T-helper 22 cell (primary cell): ENCODE data around the gene LMF1.
"Not testable (repeated sequence)": the region's sequence is repeated elsewhere in the genome, so short reads cannot be mapped to it uniquely, and the experiment has no call there.

Experiments
- DNase-seq: peaks from one replicate; pipeline ENCODE4 v3.0.0-alpha.2; 2020; ENCODE audit warnings: low read depth

Gene LMF1

DNA sequence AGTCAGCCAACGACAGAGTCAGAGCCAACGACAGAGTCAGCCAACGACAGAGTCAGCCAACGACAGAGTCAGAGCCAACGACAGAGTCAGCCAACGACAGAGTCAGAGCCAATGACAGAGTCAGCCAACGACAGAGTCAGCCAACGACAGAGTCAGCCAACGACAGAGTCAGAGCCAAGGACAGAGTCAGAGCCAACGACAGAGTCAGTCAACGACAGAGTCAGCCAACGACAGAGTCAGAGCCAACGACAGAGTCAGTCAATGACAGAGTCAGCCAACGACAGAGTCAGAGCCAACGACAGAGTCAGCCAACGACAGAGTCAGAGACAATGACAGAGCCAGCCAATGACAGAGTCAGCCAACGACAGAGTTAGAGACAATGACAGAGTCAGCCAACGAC lies 22.0 kb downstream of the LMF1 start:
- not testable (repeated sequence) for DNase-seq

- not testable (repeated sequence) for DNase-seq
These were observed 22.9 kb downstream of the LMF1 start for GRCh38 chr16:947922-948303.

DNA sequence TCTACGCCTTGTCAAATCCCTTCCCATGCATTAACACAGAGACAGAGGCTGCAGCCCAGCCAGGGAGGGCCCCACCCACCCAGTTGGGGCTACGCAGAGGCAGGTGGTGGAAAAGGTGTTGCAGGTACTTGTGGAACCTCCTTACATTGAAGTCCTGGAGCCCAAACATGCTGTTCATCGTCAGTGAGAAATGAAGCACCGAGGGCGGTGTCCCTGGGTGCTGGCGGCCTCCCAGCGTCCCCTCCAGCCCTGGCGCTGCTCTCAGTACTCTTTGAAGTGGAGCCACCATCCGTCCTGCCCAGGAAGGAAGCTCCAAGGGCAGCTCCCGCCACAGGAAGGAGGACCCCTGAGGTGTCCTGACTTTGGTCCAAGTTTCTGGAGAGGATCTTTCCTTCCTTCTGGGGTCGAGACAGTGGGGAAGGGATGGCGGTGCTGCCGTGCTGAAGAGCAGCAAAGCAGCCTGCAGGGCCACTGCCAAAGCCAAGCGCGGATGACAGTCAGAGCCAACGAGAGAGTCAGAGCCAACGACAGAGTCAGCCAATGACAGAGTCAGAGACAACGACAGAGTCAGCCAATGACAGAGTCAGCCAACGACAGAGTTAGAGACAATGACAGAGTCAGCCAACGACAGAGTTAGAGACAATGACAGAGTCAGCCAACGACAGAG lies 23.4 kb downstream of the LMF1 start:
- DNase-seq, result no peak

DNA sequence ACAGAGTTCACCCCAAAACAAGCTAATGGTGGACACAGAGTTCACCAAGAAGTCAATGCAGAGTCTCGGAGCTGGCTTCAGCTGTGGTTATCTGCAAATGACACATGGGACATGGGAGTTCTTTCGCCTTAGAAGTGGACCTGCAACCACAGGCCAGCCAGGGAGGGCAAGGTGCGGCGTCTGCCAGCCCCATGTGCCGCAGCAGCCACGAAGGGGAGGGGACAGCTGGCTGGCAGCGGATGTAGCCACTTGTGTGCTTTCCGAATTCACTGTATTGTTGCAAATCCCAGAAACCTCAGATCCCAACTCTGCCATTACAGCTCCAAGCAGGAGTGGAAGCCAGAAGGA lies 24.8 kb downstream of the LMF1 start:
- no peak for DNase-seq

DNA sequence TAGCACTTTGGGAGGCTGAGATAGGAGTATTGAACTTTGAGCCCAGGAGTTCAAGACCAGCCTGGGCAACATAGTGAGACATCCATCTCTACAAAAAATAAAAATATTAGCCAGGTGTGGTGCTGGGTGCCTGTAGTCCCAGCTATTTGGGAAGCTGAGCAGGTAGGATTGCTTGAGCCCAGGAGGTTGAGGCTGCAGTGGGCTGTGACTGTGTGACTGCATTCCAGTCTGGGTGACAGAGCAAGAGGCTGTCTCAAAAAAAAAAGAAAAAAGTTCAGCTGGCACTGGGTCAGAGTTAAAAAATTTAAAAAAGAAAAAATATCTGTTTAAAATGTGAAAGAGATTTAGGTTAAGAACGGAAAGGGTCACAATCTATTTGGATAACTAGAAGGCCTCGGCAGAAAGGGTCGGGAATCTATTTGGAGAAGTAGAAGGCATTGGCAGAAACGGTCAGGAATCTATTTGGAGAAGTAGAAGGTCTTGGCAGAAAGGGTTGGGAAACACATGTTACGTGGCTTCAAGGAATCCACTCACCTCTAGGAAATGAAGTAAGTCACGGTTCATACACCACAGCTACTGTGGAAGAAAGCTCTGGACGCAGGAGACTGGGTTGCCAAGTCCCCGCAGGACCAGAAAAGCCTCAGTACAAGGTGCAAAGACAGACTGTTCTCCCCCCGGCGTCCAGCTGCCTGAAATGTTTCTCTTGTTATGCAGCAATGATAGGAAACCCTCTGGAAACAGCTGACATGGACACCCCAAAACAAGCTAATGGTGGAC lies 25.3 kb downstream of the LMF1 start:
- DNase-seq, result no peak

- DNase-seq, result no peak
These were observed 26.8 kb downstream of the LMF1 start for GRCh38 chr16:943971-944370.

DNA sequence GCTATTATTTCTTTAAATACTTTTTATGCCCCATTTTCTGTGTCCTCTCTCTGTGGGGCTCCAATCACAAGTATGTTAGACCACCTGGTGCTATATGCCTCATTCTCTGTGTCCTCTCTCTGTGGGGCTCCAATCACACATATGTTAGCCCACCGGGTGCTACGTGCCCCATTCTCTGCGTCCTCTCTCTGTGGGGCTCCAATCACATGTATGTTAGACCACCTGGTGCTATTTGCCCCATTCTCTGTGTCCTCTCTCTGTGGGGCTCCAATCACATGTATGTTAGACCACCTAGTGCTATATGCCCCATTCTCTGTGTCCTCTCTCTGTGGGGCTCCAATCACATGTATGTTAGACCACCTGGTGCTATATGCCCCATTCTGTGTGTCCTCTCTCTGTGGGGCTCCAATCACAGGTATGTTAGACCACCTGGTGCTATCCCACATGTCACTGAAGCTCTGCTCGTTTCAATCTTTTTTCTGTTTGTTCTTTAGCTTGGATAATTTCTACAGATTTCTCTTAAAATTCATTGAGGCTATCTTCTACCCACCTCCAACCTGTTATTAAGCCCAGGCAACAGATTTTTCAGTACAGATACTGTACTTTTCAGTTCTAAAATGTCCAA lies 28.2 kb downstream of the LMF1 start:
- no peak for DNase-seq

DNA sequence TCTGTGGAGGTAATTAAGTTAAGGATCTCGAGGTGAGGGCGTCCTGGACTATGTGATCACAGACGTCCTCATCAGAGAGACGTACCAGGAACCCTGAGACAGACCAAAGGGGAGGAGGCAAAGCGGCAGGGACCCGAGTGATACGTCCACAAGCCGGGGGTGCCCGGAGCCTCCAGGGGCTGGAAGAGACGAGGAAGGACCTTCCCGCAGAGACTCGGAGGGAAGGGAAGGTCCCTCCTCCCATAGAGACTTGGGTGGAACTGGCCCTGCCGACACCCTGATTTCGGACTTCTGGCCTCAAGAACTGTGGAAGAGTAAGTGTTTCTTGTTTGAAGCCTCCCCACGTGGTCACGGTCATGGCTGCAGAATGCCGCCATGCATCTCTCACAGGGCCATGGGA lies 30.8 kb downstream of the LMF1 start:
- no peak for DNase-seq

- DNase-seq, result no peak
These were observed 31.5 kb downstream of the LMF1 start for GRCh38 chr16:939311-939710.

- DNase-seq, result no peak
These were observed 32.0 kb downstream of the LMF1 start for GRCh38 chr16:938752-939151.

DNA sequence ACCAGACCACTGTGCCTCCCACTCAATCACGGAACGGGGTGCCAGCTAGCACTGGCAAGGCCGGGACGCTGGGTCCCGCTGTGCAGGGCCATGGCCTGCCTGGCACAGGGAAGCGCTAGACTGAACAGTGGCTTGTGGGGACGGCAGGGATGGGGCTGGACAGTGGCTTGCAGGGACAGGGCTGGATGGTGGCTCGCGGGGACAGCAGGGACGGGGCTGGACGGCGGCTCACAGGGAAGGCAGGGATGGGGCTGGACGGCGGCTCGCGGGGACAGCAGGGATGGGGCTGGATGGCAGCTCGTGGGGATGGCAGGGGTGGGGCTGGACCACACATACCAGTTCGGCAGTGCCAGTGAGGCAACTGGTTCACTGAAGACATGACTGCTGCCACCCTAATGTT lies 32.6 kb downstream of the LMF1 start:
- no peak for DNase-seq

DNA sequence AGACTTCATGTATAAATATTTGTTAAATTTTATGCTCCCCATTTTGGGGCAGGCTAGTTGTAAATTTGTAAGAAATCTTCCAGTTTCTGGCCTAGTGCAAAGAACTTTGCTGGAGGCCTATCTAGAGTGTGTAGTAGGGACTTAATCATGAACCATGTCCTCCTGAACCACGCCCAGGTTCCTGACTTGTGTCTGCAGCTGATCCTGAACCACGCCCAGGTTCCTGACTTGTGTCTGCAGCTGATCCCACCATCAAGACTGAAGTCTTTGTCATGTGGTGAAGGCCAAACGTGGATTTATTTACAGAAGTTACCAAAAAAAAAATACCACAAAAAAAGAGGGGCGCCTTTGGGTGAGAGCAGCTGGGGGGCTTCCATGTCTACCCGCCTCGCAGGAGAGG lies 33.1 kb downstream of the LMF1 start:
- DNase-seq, result no peak

DNA sequence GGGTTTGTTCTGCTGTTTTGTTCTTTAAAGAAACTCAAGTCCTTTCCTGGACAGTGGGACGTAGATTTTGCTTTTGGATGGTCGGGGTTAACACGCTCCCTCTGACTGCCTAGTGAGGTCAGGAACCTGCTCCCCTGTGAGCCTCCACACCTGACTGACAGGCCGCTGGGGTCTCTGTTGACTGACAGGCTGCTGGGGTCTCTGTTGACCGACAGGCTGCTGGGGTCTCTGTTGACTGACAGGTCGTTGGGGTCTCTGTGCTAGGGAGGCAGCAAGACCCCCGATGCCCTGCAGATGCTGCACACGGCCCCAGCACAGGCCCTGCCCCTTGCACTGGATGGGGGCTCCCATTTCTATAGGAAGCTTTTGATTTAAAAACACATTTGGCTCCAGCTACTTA lies 33.5 kb downstream of the LMF1 start:
- DNase-seq, result no peak

DNA sequence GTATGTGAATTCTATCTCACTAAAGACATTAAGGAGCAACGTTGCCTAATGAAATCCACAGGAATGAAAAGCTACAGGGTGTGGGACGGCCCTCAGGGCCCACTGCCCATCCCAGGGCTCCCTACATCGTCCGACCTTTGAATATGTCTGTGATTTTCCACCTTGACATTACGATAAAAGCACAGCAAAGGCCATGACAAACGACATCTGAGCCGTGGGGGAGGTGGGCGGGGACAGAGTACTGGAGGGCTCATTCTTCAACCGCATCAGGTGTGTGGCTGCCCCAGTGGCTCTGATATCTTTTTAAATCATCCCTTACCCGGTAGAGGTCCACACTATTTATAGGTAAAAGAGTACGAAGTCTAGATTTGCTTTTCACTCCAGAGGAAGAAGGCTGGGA lies 35.1 kb downstream of the LMF1 start:
- DNase-seq, result no peak

- no peak for DNase-seq
These were observed 36.6 kb downstream of the LMF1 start for GRCh38 chr16:934178-934577.

DNA sequence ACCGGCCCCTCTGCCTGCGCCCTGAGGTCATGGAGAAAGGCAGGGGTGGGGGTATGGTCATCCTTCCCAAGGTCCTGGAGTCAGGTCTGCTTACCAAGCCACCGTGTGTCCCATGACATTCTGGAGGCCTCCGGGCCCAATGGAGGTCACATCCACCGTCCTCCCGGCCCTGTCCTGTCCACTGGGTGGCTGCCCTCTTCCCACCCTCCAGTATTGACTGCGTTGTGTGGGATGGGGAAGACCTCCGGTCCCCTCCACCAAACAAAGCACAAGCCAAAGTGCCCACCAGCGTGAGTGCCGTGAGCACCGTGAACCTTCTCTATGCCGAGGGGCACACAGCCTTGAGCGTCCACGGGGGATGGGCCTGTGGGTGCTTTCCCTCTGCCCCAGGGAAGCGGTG lies 37.2 kb downstream of the LMF1 start:
- no peak for DNase-seq

DNA sequence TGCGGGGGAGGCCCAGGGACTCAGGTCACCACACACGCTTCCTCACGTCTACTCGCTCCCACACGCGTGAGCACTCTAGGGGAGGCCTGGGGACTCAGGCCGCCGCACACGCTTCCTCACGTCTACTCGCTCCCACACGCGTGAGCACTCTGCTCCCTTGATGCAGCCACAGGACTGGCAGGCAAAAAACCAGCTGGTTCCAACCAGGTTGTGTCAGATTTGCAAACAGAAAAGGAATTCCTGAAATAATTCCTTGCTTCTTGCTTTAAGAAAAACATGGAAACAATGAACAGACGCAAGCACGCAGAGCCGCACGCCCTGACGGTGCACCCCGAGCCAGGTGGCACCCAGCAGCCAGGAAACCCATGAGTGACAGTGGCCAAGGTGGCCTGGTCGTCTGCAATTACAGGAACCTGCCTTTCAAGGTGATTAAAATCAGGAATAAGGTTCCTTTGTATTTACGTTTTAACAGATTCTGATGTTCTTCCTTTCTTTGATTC lies 37.9 kb downstream of the LMF1 start:
- DNase-seq, result no peak

DNA sequence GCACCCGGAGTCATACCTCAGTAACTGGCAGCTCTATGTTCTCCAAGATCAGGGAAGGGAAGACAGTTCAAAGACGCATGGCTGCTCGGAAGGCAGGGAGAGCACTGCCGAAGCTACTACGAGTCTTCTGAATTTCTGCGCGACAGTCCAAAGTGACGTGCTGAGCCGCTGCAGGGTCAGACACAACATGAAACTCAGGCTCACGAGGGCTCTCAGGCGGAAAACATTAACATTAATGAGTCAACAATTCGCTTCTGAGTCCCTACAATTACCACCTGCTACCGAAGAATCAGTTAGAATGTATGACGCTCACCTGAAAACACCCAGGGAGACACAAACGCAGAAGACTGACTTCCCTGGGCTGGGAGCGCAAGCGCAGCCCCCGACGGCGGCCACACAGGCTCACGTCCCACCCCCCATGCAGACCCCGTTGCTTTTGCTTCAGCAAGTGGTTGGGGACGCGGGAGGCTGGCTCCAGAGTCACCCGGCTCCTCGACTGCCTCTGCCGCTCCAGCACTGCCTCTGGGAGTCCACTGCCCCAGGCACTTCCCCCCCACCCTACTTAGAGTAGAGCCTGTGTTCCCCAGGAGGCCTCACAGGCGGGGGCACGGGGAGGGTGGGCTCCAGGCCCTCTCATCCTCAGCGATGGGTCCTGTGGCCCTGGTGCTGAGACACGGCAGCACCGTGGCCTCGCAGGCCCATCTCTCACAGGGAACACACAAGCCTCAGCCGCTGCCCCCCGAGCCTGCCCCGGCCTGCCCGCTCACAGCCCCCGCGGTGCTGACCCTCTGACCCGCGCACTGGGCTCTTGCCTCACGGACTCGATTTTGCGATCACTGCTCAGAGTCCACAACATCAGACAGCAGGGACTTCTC lies 38.9 kb downstream of the LMF1 start:
- no peak for DNase-seq

- DNase-seq, result no peak
These were observed 39.6 kb downstream of the LMF1 start for GRCh38 chr16:931171-931570.

- DNase-seq, result no peak
These were observed 40.3 kb downstream of the LMF1 start for GRCh38 chr16:930511-930910.

DNA sequence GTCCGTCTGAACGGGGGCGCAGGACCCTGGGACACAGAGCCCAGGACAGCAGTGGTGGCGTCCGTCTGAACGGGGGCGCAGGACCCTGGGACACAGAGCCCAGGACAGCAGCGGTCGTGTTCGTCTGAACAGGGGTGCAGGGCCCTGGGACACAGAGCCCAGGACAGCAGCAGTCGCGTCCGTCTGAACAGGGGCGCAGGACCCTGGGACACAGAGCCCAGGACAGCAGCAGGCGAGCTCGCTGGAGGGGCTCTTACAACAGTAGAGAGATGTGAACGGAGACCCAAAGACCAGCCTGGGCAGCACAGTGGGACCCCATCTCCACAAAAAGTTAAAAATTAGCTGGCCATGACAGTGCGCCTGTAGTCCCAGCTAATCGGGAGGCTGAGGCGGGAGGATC lies 40.7 kb downstream of the LMF1 start:
- DNase-seq, result no peak
